HG03575 (cell line): ENCODE measurements around the gene BPI.
"Not testable (repeated sequence)": the region's sequence is repeated elsewhere in the genome, so short reads cannot be mapped to it uniquely, and the experiment has no call there.

Source experiments
- ATAC-seq: cut with Tn5 transposase; IDR thresholded peaks from one replicate; pipeline ENCODE4 v1.9.1; 2021; ENCODE audit not compliant: unreplicated experiment, insufficient number of reproducible peaks, low FRiP score; ENCODE audit errors: extremely low read depth

BPI gene

GRCh38 chr20:38275815-38276550 lies 28.0 kb upstream of the BPI start:
- no peak for ATAC-seq

GRCh38 chr20:38277285-38277684 lies 26.7 kb upstream of the BPI start:
- ATAC-seq: no peak

- no peak for ATAC-seq
These were observed 26.3 kb upstream of the BPI start for GRCh38 chr20:38277691-38278090.

- ATAC-seq: no peak
These were observed 25.8 kb upstream of the BPI start for GRCh38 chr20:38278131-38278530.

GRCh38 chr20:38278763-38279162 lies 25.2 kb upstream of the BPI start:
- no peak for ATAC-seq

- not testable (repeated sequence) for ATAC-seq
These were observed 22.6 kb upstream of the BPI start for GRCh38 chr20:38281176-38281915.

- no peak for ATAC-seq
These were observed 20.7 kb upstream of the BPI start for GRCh38 chr20:38283236-38283635.

- ATAC-seq: not testable (repeated sequence)
These were observed 19.8 kb upstream of the BPI start for GRCh38 chr20:38284066-38284650.

- no peak for ATAC-seq
These were observed 19.0 kb upstream of the BPI start for GRCh38 chr20:38284893-38285444.

- ATAC-seq: no peak
These were observed 17.1 kb upstream of the BPI start for GRCh38 chr20:38286586-38287531.

- ATAC-seq: no peak
These were observed 12.8 kb upstream of the BPI start for GRCh38 chr20:38290829-38291814.

- no peak for ATAC-seq
These were observed 12.0 kb upstream of the BPI start for GRCh38 chr20:38291966-38292365.

GRCh38 chr20:38293491-38294065 lies 10.4 kb upstream of the BPI start:
- no peak for ATAC-seq

GRCh38 chr20:38294076-38294591 lies 9.8 kb upstream of the BPI start:
- no peak for ATAC-seq

GRCh38 chr20:38295811-38296210 lies 8.1 kb upstream of the BPI start:
- no peak for ATAC-seq

- ATAC-seq: no peak
These were observed 7.5 kb upstream of the BPI start for GRCh38 chr20:38296433-38296832.
